HAP-1 (cell line): ENCODE data around the gene PIK3CA.

Experiments used
- DNase-seq, 2 experiments: peaks; one replicate each; pipeline ENCODE4 v3.0.0-alpha.2; 2016 to 2020; ENCODE audit warnings: low spot score in 2 of 2
- H3K27me3 ChIP-seq: fragments of 250-450 bp; sonication (Bioruptor Pico); 2 replicates; pipeline ENCODE4 v1.5.1; 2020; ENCODE audit warnings: low read depth, mild to moderate bottlenecking, moderate library complexity
- H3K36me3 ChIP-seq: fragments of 250-450 bp; sonication (Bioruptor Pico); replicated peaks from 2 replicates; pipeline ENCODE4 v1.5.1; 2020; ENCODE audit warnings: mild to moderate bottlenecking
- H3K4me1 ChIP-seq: fragments of 250-450 bp; sonication (Bioruptor Pico); 2 replicates; pipeline ENCODE4 v1.5.1; 2020; ENCODE audit warnings: mild to moderate bottlenecking
- H3K4me3 ChIP-seq: fragments of 250-450 bp; sonication (Bioruptor Pico); 2 replicates; pipeline ENCODE4 v1.5.1; 2020; ENCODE audit warnings: mild to moderate bottlenecking, moderate library complexity
- H3K9me3 ChIP-seq: fragments of 250-450 bp; sonication (Bioruptor Pico); 2 replicates; pipeline ENCODE4 v1.5.1; 2020; ENCODE audit warnings: mild to moderate bottlenecking, moderate library complexity
- in situ Hi-C: fragments of 300-500 bp; cut with MboI; formaldehyde crosslinking; loops from 3 replicates; pipeline ENCODE4 v1.14.3; 2020; ENCODE audit warnings: low sequenced_read_pairs, inconsistent platforms, mixed read lengths

PIK3CA gene

DNA sequence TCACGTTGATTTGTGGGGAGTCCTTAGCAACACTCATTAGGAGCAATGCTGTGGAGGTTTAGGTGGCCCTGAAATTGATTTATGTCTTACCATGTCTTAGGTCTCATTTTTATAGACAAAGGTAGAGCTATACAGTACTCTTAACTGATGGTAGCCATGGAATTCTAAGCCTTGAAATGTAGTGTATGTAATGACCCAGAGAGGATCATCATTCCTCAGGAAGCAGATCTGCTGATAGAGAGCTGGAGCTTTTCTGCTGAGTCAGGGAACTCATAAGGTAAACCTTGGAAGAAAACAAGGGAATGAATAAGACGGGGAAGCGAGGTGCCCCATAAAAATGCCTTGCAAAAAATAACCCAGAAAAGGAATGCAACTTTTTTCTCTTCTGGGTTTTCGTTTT lies 140.7 kb downstream of the PIK3CA start:
- in situ Hi-C loops, result no loop called here
- Histone ChIP-seq H3K9me3 (no peaks in the 10 kb centered on the region), H3K4me1 (peaks cover 4% of the 10 kb centered on the region; the same call in 1 of the 2 replicates), H3K36me3 (no peaks in the 10 kb centered on the region), H3K4me3 (no peak overlapping the region), H3K27me3 (no peaks in the 10 kb centered on the region; the same call in 1 of the 2 replicates)
- no peak for DNase-seq

DNA sequence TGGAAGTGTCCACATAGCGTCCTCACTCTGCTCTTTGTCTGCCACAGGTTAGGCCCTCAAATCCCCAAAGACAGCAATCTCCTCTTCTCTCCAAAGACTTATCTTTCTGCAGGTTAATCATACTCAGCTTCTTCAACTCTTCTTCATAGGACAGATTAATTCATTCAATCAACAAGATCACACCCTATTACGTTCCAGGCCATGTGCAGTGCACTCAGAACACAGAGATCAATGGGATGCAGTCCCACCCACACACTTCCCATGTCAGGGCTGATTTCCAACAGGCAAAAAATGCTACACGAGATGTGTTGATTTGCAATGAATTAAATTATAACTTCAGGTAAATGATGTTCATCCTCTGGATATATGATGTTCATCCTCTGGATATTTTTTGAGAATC lies 141.1 kb downstream of the PIK3CA start:
- H3K9me3 ChIP-seq, result no peaks in the 10 kb centered on the region
- H3K27me3 ChIP-seq, result no peaks in the 10 kb centered on the region; the same call in 1 of the 2 replicates
- in situ Hi-C loops, result no loop called here
- no peaks in the 10 kb centered on the region for H3K36me3 ChIP-seq
- H3K4me3 ChIP-seq, result no peak overlapping the region
- peaks cover 4% of the 10 kb centered on the region for H3K4me1 ChIP-seq
- DNase-seq, result no peak
